ENCODE results near the gene CCDC97. TPM values are rescaled to one million over a fixed set of nuclear protein-coding genes. Genes with fewer than 3 reads are reported as not detected.
A peak's percentile ranks its signal among the peaks of the same experiment; 100 is the strongest.

Gene CCDC97
- total and polyA plus RNA-seq, 2 experiments from 2014 or later = 15.1 to 24.4 TPM

GRCh38 chr19:41328157-41328841 lies 18.3 kb downstream of the CCDC97 start:
- no peaks in the 10 kb centered on the region for H3K79me2 ChIP-seq
- DNase-seq (ENCODE audit: low spot score) = no peak
- no peaks in the 10 kb centered on the region for H3K36me3 ChIP-seq (replicated peaks; ENCODE audit: insufficient read depth, low read depth)
- H3K27me3 ChIP-seq = no peaks in the 10 kb centered on the region
- H3K4me1 ChIP-seq (ENCODE audit: insufficient read depth) = peaks cover 47% of the 10 kb centered on the region
- no peak overlapping the region for H3K4me3 ChIP-seq
- WGBS (ENCODE audit: low lambda C conversion rate, missing lambda C conversion rate) = 84% methylated on average over 22 of the region's 22 CpGs
- H3K9me3 ChIP-seq (ENCODE audit: low read depth) = no peaks in the 10 kb centered on the region
- TF ChIP-seq CTCF (IDR thresholded peaks at IDR 0.05; ENCODE audit: poor library complexity) (no peak), EZH2phosphoT487 (IDR thresholded peaks at IDR 0.05; ENCODE audit: low read depth, severe bottlenecking, unreplicated experiment) (no peak)
- no peaks in the 10 kb centered on the region for H4K20me1 ChIP-seq (ENCODE audit: insufficient read depth, poor library complexity, severe bottlenecking)
- H2AFZ ChIP-seq = no peak overlapping the region
- peak overlapping the region; percentile 23 for H3K27ac ChIP-seq
- no peaks in the 10 kb centered on the region for H3K9me2 ChIP-seq (replicated peaks; ENCODE audit: insufficient read depth)
- no peak overlapping the region for H3K4me2 ChIP-seq

GRCh38 chr19:41328842-41329225 lies 18.9 kb downstream of the CCDC97 start:
- no peak overlapping the region for H3K4me3 ChIP-seq
- 82% methylated on average over 1 of the region's 1 CpG for WGBS (ENCODE audit: low lambda C conversion rate, missing lambda C conversion rate)
- no peaks in the 10 kb centered on the region for H4K20me1 ChIP-seq (ENCODE audit: insufficient read depth, poor library complexity, severe bottlenecking)
- H3K27me3 ChIP-seq = no peaks in the 10 kb centered on the region
- H3K4me1 ChIP-seq (ENCODE audit: insufficient read depth) = peaks cover 42% of the 10 kb centered on the region
- H3K79me2 ChIP-seq = no peaks in the 10 kb centered on the region
- TF ChIP-seq CTCF (IDR thresholded peaks at IDR 0.05; ENCODE audit: poor library complexity) (no peak), EZH2 (IDR thresholded peaks at IDR 0.05; ENCODE audit: borderline replicate concordance) (no peak), EZH2phosphoT487 (IDR thresholded peaks at IDR 0.05; ENCODE audit: low read depth, severe bottlenecking, unreplicated experiment) (no peak)
- H3K4me2 ChIP-seq = no peak overlapping the region
- H2AFZ ChIP-seq = no peak overlapping the region
- H3K9me3 ChIP-seq (ENCODE audit: low read depth) = no peaks in the 10 kb centered on the region
- no peak overlapping the region for H3K27ac ChIP-seq
- DNase-seq (ENCODE audit: low spot score) = no peak
- H3K36me3 ChIP-seq (replicated peaks; ENCODE audit: insufficient read depth, low read depth) = no peaks in the 10 kb centered on the region
- no peaks in the 10 kb centered on the region for H3K9me2 ChIP-seq (replicated peaks; ENCODE audit: insufficient read depth)

GRCh38 chr19:41330481-41330880 lies 20.5 kb downstream of the CCDC97 start:
- TF ChIP-seq CTCF (IDR thresholded peaks at IDR 0.05; ENCODE audit: poor library complexity) = no peak
- no peak for TF ChIP-seq EZH2phosphoT487 (IDR thresholded peaks at IDR 0.05; ENCODE audit: low read depth, severe bottlenecking, unreplicated experiment)
- TF ChIP-seq EZH2 (IDR thresholded peaks at IDR 0.05; ENCODE audit: borderline replicate concordance) = no peak
- Histone ChIP-seq H3K79me2 (no peaks in the 10 kb centered on the region), H4K20me1 (ENCODE audit: insufficient read depth, poor library complexity, severe bottlenecking) (no peaks in the 10 kb centered on the region), H3K9me3 (ENCODE audit: low read depth) (no peaks in the 10 kb centered on the region), H3K27ac (no peak overlapping the region), H3K4me3 (no peak overlapping the region), H2AFZ (no peak overlapping the region), H3K9me2 (replicated peaks; ENCODE audit: insufficient read depth) (no peaks in the 10 kb centered on the region), H3K4me1 (ENCODE audit: insufficient read depth) (peaks cover 25% of the 10 kb centered on the region), H3K4me2 (no peak overlapping the region), H3K27me3 (no peaks in the 10 kb centered on the region), H3K36me3 (replicated peaks; ENCODE audit: insufficient read depth, low read depth) (no peaks in the 10 kb centered on the region)
- DNase-seq (ENCODE audit: low spot score) = no peak
- 96% methylated on average over 4 of the region's 4 CpGs for WGBS (ENCODE audit: low lambda C conversion rate, missing lambda C conversion rate)

Measured in hepatocyte (in vitro differentiated cells).